Measurements from ENCODE around the gene TBC1D20. TPM values are rescaled to one million over a fixed set of nuclear protein-coding genes. Genes with fewer than 3 reads are reported as not detected.
"Not testable (repeated sequence)": the region's sequence is repeated elsewhere in the genome, so short reads cannot be mapped to it uniquely, and the experiment has no call there.

The TBC1D20 gene
- total and polyA plus RNA-seq, 7 experiments from 2014 or later: 19.9 to 45.7 (median 26.6) TPM

GRCh38 chr20:396619-397431 is 65.5 kb downstream of the TBC1D20 start:
- H3K27me3 Mint-ChIP-seq: no peaks in the 10 kb centered on the region
- Histone ChIP-seq H3K4me3 (ENCODE audit: low read length) (no peak overlapping the region), H3K27ac (ENCODE audit: low read depth, low read length) (no peak overlapping the region), H3K4me1 (ENCODE audit: control insufficient read depth in 2 of 2, insufficient read depth in 2 of 2, low read length in 2 of 2) (peaks cover 0 to 3% of the 10 kb centered on the region in 2 donors), H3K36me3 (ENCODE audit: control insufficient read depth in 2 of 3, insufficient read depth in 3 of 3, low read length in 3 of 3) (peaks cover 0 to 61% (median 6%) of the 10 kb centered on the region in 3 experiments), H3K9me3 (ENCODE audit: control insufficient read depth in 2 of 3, low read length in 3 of 3) (no peaks in the 10 kb centered on the region), H3K27me3 (ENCODE audit: control insufficient read depth in 2 of 2, insufficient read depth in 2 of 2, low read length in 2 of 2) (no peaks in the 10 kb centered on the region)
- ChIA-PET POLR2A (interaction anchor here (0.7 kb wide), 1 partner anchor 42 kb away, joined by 3 read pairs; no protein-coding TSS in a partner anchor), CTCF (no interaction called here)
- no peak overlapping the region for H3K4me3 Mint-ChIP-seq
- H3K36me3 Mint-ChIP-seq: peaks cover 0 to 38% (median 19%) of the 10 kb centered on the region in 5 donors
- H3K9me3 Mint-ChIP-seq: no peaks in the 10 kb centered on the region
- peak overlapping the region in 1 of 9 donors; percentile 29 for H3K27ac Mint-ChIP-seq
- peaks cover 2 to 13% (median 3%) of the 10 kb centered on the region in 7 donors for H3K4me1 Mint-ChIP-seq
- no peak for ATAC-seq
- intact Hi-C loops (cut with micrococcal nuclease): no loop called here
- DNase-seq: no peak

- H3K4me1 Mint-ChIP-seq: peaks cover 0 to 10% (median 0%) of the 10 kb centered on the region in 7 donors
- H3K4me3 Mint-ChIP-seq: no peak overlapping the region
- H3K9me3 Mint-ChIP-seq: no peaks in the 10 kb centered on the region
- Histone ChIP-seq H3K9me3 (ENCODE audit: control insufficient read depth in 2 of 3, low read length in 3 of 3) (no peaks in the 10 kb centered on the region), H3K4me3 (ENCODE audit: low read length) (no peak overlapping the region), H3K4me1 (ENCODE audit: control insufficient read depth in 2 of 2, insufficient read depth in 2 of 2, low read length in 2 of 2) (no peaks in the 10 kb centered on the region), H3K27ac (ENCODE audit: low read depth, low read length) (no peak overlapping the region), H3K27me3 (ENCODE audit: control insufficient read depth in 2 of 2, insufficient read depth in 2 of 2, low read length in 2 of 2) (no peaks in the 10 kb centered on the region), H3K36me3 (ENCODE audit: control insufficient read depth in 2 of 3, insufficient read depth in 3 of 3, low read length in 3 of 3) (peaks cover 0 to 67% (median 6%) of the 10 kb centered on the region in 3 experiments)
- H3K36me3 Mint-ChIP-seq: peaks cover 2 to 44% (median 19%) of the 10 kb centered on the region in 5 donors
- ChIA-PET POLR2A (interaction anchor here (0.7 kb wide), 1 partner anchor 43 kb away, joined by 3 read pairs; no protein-coding TSS in a partner anchor), CTCF (no interaction called here)
- H3K27me3 Mint-ChIP-seq: no peaks in the 10 kb centered on the region
- ATAC-seq (no peak), DNase-seq (no peak)
- H3K27ac Mint-ChIP-seq: no peak overlapping the region
- intact Hi-C loops (cut with micrococcal nuclease): no loop called here
Measured at GRCh38 chr20:396252-396618, 66.1 kb downstream of the TBC1D20 start.

DNA sequence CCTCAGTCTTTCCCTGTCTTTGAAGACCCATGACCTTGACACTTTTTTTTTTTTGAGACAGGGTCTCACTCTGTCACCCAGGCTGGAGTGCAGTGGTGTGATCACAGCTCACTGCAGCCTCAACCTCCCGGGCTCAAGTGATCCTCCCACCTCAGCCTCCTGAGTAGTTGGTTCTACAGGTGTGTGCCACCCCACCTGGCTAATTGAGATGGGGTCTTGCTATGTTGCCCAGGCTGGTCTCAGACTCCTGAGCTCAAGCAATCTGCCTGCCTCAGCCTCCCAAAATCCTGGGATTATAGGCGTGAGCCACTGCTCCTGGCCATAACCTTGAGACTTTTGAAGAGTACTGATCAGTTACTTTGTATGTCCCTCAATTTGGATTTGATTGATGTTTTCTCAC is 69.0 kb downstream of the TBC1D20 start:
- POLR2A ChIA-PET: interaction anchor here (0.6 kb wide), 1 partner anchor 45 kb away, joined by 3 read pairs; no protein-coding TSS in a partner anchor
- H3K4me1 Mint-ChIP-seq; H3K27me3 Mint-ChIP-seq; H3K9me3 Mint-ChIP-seq; H3K27me3 ChIP-seq (ENCODE audit: control insufficient read depth in 2 of 2, insufficient read depth in 2 of 2, low read length in 2 of 2); H3K4me3 ChIP-seq (ENCODE audit: low read length); DNase-seq; CTCF ChIA-PET; ATAC-seq; H3K4me1 ChIP-seq (ENCODE audit: control insufficient read depth in 2 of 2, insufficient read depth in 2 of 2, low read length in 2 of 2); intact Hi-C loops (cut with micrococcal nuclease); H3K9me3 ChIP-seq (ENCODE audit: control insufficient read depth in 2 of 3, low read length in 3 of 3); H3K27ac ChIP-seq (ENCODE audit: low read depth, low read length); H3K4me3 Mint-ChIP-seq: not testable (repeated sequence)
- Mint-ChIP-seq H3K36me3 (peaks cover 4 to 58% (median 25%) of the 10 kb centered on the region in 5 donors), H3K27ac (peak overlapping the region in 1 of 9 donors; percentile 34)
- peaks cover 0 to 95% (median 19%) of the 10 kb centered on the region in 3 experiments for H3K36me3 ChIP-seq (ENCODE audit: control insufficient read depth in 2 of 3, insufficient read depth in 3 of 3, low read length in 3 of 3)

DNA sequence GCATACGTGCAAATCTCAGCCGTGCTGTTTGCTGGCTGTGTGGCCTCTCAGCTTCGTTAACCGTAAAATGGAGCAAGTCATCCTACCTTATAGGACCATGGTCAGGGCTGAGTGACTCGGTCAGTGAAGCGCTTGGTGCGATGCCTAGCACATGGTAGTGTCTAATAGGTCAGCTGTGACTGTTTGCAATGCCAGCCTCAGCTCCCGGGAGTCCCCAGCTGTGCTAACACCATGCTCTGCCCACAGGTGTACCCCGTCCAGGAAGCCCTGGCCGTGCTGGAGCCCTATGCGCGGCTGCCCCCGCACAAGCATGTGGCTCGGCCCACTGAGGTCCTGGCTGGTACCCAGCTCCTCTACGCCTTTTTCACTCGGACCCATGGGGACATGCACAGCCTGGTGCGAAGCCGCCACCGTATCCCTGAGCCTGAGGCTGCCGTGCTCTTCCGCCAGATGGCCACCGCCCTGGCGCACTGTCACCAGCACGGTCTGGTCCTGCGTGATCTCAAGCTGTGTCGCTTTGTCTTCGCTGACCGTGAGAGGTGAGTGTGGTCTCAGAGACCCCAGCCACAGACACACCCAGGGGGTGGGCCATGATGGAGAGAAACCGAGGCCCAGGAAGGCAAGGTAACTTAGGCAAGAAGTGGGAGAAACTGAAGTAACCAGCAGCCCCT is 71.2 kb downstream of the TBC1D20 start:
- Mint-ChIP-seq H3K4me1 (peaks cover 0 to 5% (median 0%) of the 10 kb centered on the region in 7 donors), H3K36me3 (peaks cover 4 to 52% (median 20%) of the 10 kb centered on the region in 5 donors), H3K9me3 (peaks cover 0 to 1% (median 0%) of the 10 kb centered on the region in 11 donors), H3K27me3 (no peaks in the 10 kb centered on the region), H3K4me3 (no peak overlapping the region), H3K27ac (no peak overlapping the region)
- CTCF ChIA-PET: no interaction called here
- Histone ChIP-seq H3K27me3 (ENCODE audit: control insufficient read depth in 2 of 2, insufficient read depth in 2 of 2, low read length in 2 of 2) (no peaks in the 10 kb centered on the region), H3K4me3 (ENCODE audit: low read length) (no peak overlapping the region), H3K27ac (ENCODE audit: low read depth, low read length) (no peak overlapping the region), H3K9me3 (ENCODE audit: control insufficient read depth in 2 of 3, low read length in 3 of 3) (no peaks in the 10 kb centered on the region), H3K36me3 (ENCODE audit: control insufficient read depth in 2 of 3, insufficient read depth in 3 of 3, low read length in 3 of 3) (peaks cover 0 to 82% (median 23%) of the 10 kb centered on the region in 3 experiments), H3K4me1 (ENCODE audit: control insufficient read depth in 2 of 2, insufficient read depth in 2 of 2, low read length in 2 of 2) (no peaks in the 10 kb centered on the region)
- ATAC-seq (no peak), DNase-seq (no peak)
- POLR2A ChIA-PET: no interaction called here
- intact Hi-C loops (cut with micrococcal nuclease): no loop called here

- Histone ChIP-seq H3K4me1 (ENCODE audit: control insufficient read depth in 2 of 2, insufficient read depth in 2 of 2, low read length in 2 of 2) (no peaks in the 10 kb centered on the region), H3K4me3 (ENCODE audit: low read length) (no peak overlapping the region), H3K27ac (ENCODE audit: low read depth, low read length) (no peak overlapping the region), H3K27me3 (ENCODE audit: control insufficient read depth in 2 of 2, insufficient read depth in 2 of 2, low read length in 2 of 2) (no peaks in the 10 kb centered on the region), H3K36me3 (ENCODE audit: control insufficient read depth in 2 of 3, insufficient read depth in 3 of 3, low read length in 3 of 3) (peaks cover 0 to 63% (median 23%) of the 10 kb centered on the region in 3 experiments), H3K9me3 (ENCODE audit: control insufficient read depth in 2 of 3, low read length in 3 of 3) (no peaks in the 10 kb centered on the region)
- Mint-ChIP-seq H3K9me3 (peaks cover 0 to 1% (median 0%) of the 10 kb centered on the region in 11 donors), H3K27ac (no peak overlapping the region), H3K27me3 (no peaks in the 10 kb centered on the region), H3K4me1 (peaks cover 0 to 17% (median 3%) of the 10 kb centered on the region in 7 donors), H3K36me3 (peaks cover 4 to 46% (median 20%) of the 10 kb centered on the region in 5 donors), H3K4me3 (no peak overlapping the region)
- ChIA-PET POLR2A (interaction anchor here (1.1 kb wide), 1 partner anchor 18 kb away, joined by 3 read pairs; no protein-coding TSS in a partner anchor), CTCF (no interaction called here)
- ATAC-seq: no peak
- intact Hi-C loops (cut with micrococcal nuclease): no loop called here
- DNase-seq: no peak
Measured at GRCh38 chr20:389220-389619, 73.1 kb downstream of the TBC1D20 start.

- H3K4me3 ChIP-seq (ENCODE audit: low read length): no peak overlapping the region
- no peak for DNase-seq
- no peak for ATAC-seq
- no peaks in the 10 kb centered on the region for H3K9me3 ChIP-seq (ENCODE audit: control insufficient read depth in 2 of 3, low read length in 3 of 3)
- CTCF ChIA-PET: no interaction called here
- Mint-ChIP-seq H3K27me3 (no peaks in the 10 kb centered on the region), H3K9me3 (peaks cover 0 to 1% (median 0%) of the 10 kb centered on the region in 11 donors), H3K4me3 (no peak overlapping the region), H3K4me1 (peaks cover 0 to 25% (median 8%) of the 10 kb centered on the region in 7 donors), H3K36me3 (peaks cover 4 to 42% (median 16%) of the 10 kb centered on the region in 5 donors), H3K27ac (peak overlapping the region in 2 of 9 donors; percentile 14 to 32)
- no peaks in the 10 kb centered on the region for H3K27me3 ChIP-seq (ENCODE audit: control insufficient read depth in 2 of 2, insufficient read depth in 2 of 2, low read length in 2 of 2)
- H3K4me1 ChIP-seq (ENCODE audit: control insufficient read depth in 2 of 2, insufficient read depth in 2 of 2, low read length in 2 of 2): no peaks in the 10 kb centered on the region
- POLR2A ChIA-PET: interaction anchor here (1.1 kb wide), 1 partner anchor 17 kb away, joined by 3 read pairs; no protein-coding TSS in a partner anchor
- intact Hi-C loops (cut with micrococcal nuclease): no loop called here
- peaks cover 0 to 56% (median 23%) of the 10 kb centered on the region in 3 experiments for H3K36me3 ChIP-seq (ENCODE audit: control insufficient read depth in 2 of 3, insufficient read depth in 3 of 3, low read length in 3 of 3)
- no peak overlapping the region for H3K27ac ChIP-seq (ENCODE audit: low read depth, low read length)
Measured at GRCh38 chr20:388034-388994, 74.0 kb downstream of the TBC1D20 start.
